Transverse colon (tissue), 4 donors: ENCODE data around the gene CD72. TPM values are rescaled to one million over a fixed set of nuclear protein-coding genes. Genes with fewer than 3 reads are reported as not detected.

Experiments used
- DNase-seq: peaks from one replicate; pipeline ENCODE4 v3.0.0-alpha.2; 2019
- H3K27ac ChIP-seq, 4 donors: fragments of 200-600 bp; sonication (generic); 2 replicates each; pipeline ENCODE4 v1.5.1; 2016 to 2018; ENCODE audit warnings: inconsistent platforms in 4 of 4
- H3K27me3 ChIP-seq: fragments of 200-600 bp; sonication (generic); 2 replicates; pipeline ENCODE4 v1.5.1; 2017; ENCODE audit warnings: inconsistent platforms
- H3K36me3 ChIP-seq, 4 donors: fragments of 200-600 bp; sonication (generic); 2 replicates each; pipeline ENCODE4 v1.5.1; 2017 to 2019; ENCODE audit warnings: inconsistent platforms in 4 of 4
- H3K4me1 ChIP-seq, 4 donors: fragments of 200-600 bp; sonication (generic); 2 replicates each; pipeline ENCODE4 v1.5.1; 2017 to 2020; ENCODE audit warnings: inconsistent platforms in 4 of 4
- H3K4me3 ChIP-seq, 4 donors: fragments of 200-600 bp; sonication (generic); 1 replicate in 1 of 4; 2 replicates in 3 of 4; pipeline versions ENCODE4 v1.5.1 to v1.6.1; 2017 to 2019; ENCODE audit warnings: inconsistent platforms in 4 of 4
- H3K9me3 ChIP-seq, 2 donors: fragments of 200-600 bp; sonication (generic); 2 replicates each; pipeline ENCODE4 v1.5.1; 2017 to 2019; ENCODE audit warnings: inconsistent platforms in 2 of 2
- CTCF ChIP-seq, 5 experiments: fragments of 200-600 bp in 3 of 5; fragments of 450-650 bp in 2 of 5; sonication (generic) in 3 of 5; IDR thresholded peaks; 1 replicate in 2 of 5; 2 replicates in 3 of 5; pipeline ENCODE4 v1.5.1; 2016 to 2017; ENCODE audit warnings: antibody characterized with exemption in 5 of 5, inconsistent platforms in 3 of 5, mild to moderate bottlenecking in 2 of 5, moderate library complexity in 1 of 5
- EP300 ChIP-seq: sonication (generic); formaldehyde crosslinking; IDR thresholded peaks from one replicate; pipeline ENCODE4 v1.6.1; 2017; ENCODE audit warnings: antibody characterized with exemption, low read depth
- POLR2A ChIP-seq: fragments of 450-650 bp; IDR thresholded peaks from one replicate; pipeline ENCODE4 v1.6.1; 2016; ENCODE audit warnings: antibody characterized with exemption, mild to moderate bottlenecking, moderate library complexity
- POLR2AphosphoS5 ChIP-seq, 3 donors: sonication (generic); formaldehyde crosslinking; IDR thresholded peaks; one replicate each; pipeline ENCODE4 v1.6.1; 2016; ENCODE audit warnings: antibody characterized with exemption in 3 of 3
- WGBS, 2 donors: methylation state at CpG; one replicate each; pipeline ENCODE4 v1.1.5; 2018; ENCODE audit warnings: low coverage in 1 of 2; 5-methylcytosine and 5-hydroxymethylcytosine counted together
- in situ Hi-C, 4 donors: fragments of 200-750 bp; cut with MboI; loops; one replicate each; pipeline versions ENCODE4 v1.15.0 to v1.15.1; 2017; ENCODE audit warnings: low sequenced_read_pairs in 3 of 4, low pct_ligation_motif_present in 1 of 4, low pct_unique_long_range_greater_than_20kb in 1 of 4
- intact Hi-C: fragments of 100-400 bp; cut with DNase I; formaldehyde crosslinking; loops from one replicate; pipeline ENCODE4 v1.15.1; 2023; ENCODE audit warnings: low total_unique reads
- small RNA-seq, 4 donors: library from RNA; depleted of rRNA; stranded (forward); fragments of <200 nt; gene quantifications; one replicate each; pipeline ENCODE3, GENCODE V24; 2016
- total RNA-seq, 4 donors: library from RNA; depleted of rRNA; stranded (reverse); fragments of >200 nt; gene quantifications; one replicate each; pipeline ENCODE4 v1.1.0, GENCODE V29; 2016

Gene CD72
- total RNA-seq, 4 donors from 2014 or later, result 3.0 to 21.9 (median 10.9) TPM

- H3K4me1 ChIP-seq, result peaks cover 0 to 15% (median 9%) of the 10 kb centered on the region in 4 donors
- in situ Hi-C loops (loop anchor here in 1 of 4 donors (25.0 kb wide), 1 partner anchor 449 kb away; the partner anchor contains the start of genes ATOSB and STOML2), intact Hi-C loops (no loop called here)
- no peak overlapping the region for H3K27ac ChIP-seq
- no peak for DNase-seq
- H3K4me3 ChIP-seq, result no peak overlapping the region
- no peaks in the 10 kb centered on the region for H3K36me3 ChIP-seq
- WGBS, 2 donors, result 93 to 100% methylated on average over 1 to 6 of the region's 6 CpGs
- no peaks in the 10 kb centered on the region for H3K9me3 ChIP-seq
- H3K27me3 ChIP-seq, result no peaks in the 10 kb centered on the region
- TF ChIP-seq EP300 (no peak), CTCF (IDR thresholded peaks at IDR 0.05) (no peak), POLR2A (no peak), POLR2AphosphoS5 (IDR thresholded peaks at IDR 0.05) (no peak)
Measured at GRCh38 chr9:35561468-35562261, 56.5 kb downstream of the CD72 start.

- H3K36me3 ChIP-seq, result no peaks in the 10 kb centered on the region
- H3K4me3 ChIP-seq, result no peak overlapping the region
- H3K27me3 ChIP-seq, result no peaks in the 10 kb centered on the region
- peaks cover 0 to 15% (median 9%) of the 10 kb centered on the region in 4 donors for H3K4me1 ChIP-seq
- WGBS, 2 donors, result 83% methylated on average over 24 of the region's 24 CpGs; no CpG with 5 or more reads in 1 of the 2 donors
- no peak for DNase-seq
- in situ Hi-C loops, result loop anchor here in 1 of 4 donors (25.0 kb wide), 1 partner anchor 448 kb away; the partner anchor contains the start of genes ATOSB and STOML2
- no peak for TF ChIP-seq POLR2AphosphoS5 (IDR thresholded peaks at IDR 0.05)
- TF ChIP-seq POLR2A, result no peak
- TF ChIP-seq CTCF (IDR thresholded peaks at IDR 0.05), result no peak
- intact Hi-C loops, result no loop called here
- H3K27ac ChIP-seq, result no peak overlapping the region
- H3K9me3 ChIP-seq, result no peaks in the 10 kb centered on the region
Measured at GRCh38 chr9:35560625-35561337, 57.4 kb downstream of the CD72 start.

Small RNAs within 50 kb of the gene (small RNA-seq; reads per million reads assigned to genes)
- gene MIR4667, result 0 reads per million in 4 donors
- gene RMRP, result 0 reads per million in 4 donors
- gene RPS29P17, result 0 reads per million in 4 donors

Other genes with a start within 250 kb of the CD72 start
- gene RUSC2, start 128.3 kb downstream of the CD72 start, total RNA-seq, result 10 to 100 TPM in 2 of 4 donors, 1 to 10 TPM in 2; 7.0 to 16.8 (median 12.1) TPM
- 10 to 100 TPM; 11.9 to 69.2 (median 45.8) TPM for gene TESK1, start 13.2 kb downstream of the CD72 start, total RNA-seq
- 1 to 10 TPM in 3 of 4 donors, not detected in 1; 1.2 to 6.7 (median 3.8) TPM for gene SIT1, start 32.5 kb upstream of the CD72 start, total RNA-seq
- 1,000 to 10,000 TPM; 1,115 to 7,222 (median 2,718) TPM for gene RMRP, start 39.6 kb upstream of the CD72 start, total RNA-seq
- gene CCDC107, start 39.9 kb upstream of the CD72 start, total RNA-seq, result 10 to 100 TPM; 32.0 to 50.1 (median 37.2) TPM
- gene ARHGEF39, start 46.8 kb upstream of the CD72 start, total RNA-seq, result 1 to 10 TPM; 1.6 to 7.4 (median 5.8) TPM
- not detected for gene CA9, start 55.5 kb upstream of the CD72 start, total RNA-seq
- gene TPM2, start 71.5 kb upstream of the CD72 start, total RNA-seq, result 1,000 to 10,000 TPM in 1 of 4 donors, 100 to 1,000 TPM in 3; 493 to 2,531 (median 633) TPM
- gene TLN1, start 113.8 kb upstream of the CD72 start, total RNA-seq, result 100 to 1,000 TPM; 158 to 328 (median 177) TPM
- 10 to 100 TPM; 22.4 to 69.7 (median 45.5) TPM for gene CREB3, start 114.3 kb upstream of the CD72 start, total RNA-seq
- 100 to 1,000 TPM; 217 to 709 (median 255) TPM for gene GBA2, start 130.8 kb upstream of the CD72 start, total RNA-seq
- 10 to 100 TPM; 30.3 to 47.5 (median 43.7) TPM for gene RGP1, start 130.9 kb upstream of the CD72 start, total RNA-seq
- not detected for gene MSMP, start 135.9 kb upstream of the CD72 start, total RNA-seq
- gene NPR2, start 173.2 kb upstream of the CD72 start, total RNA-seq, result 1 to 10 TPM; 1.1 to 6.8 (median 4.9) TPM
- 1 to 10 TPM in 2 of 4 donors, under 1 TPM in 1, not detected in 1; 0.41 to 3.0 (median 1.9) TPM for gene SPAG8, start 193.8 kb upstream of the CD72 start, total RNA-seq
- gene HINT2, start 196.6 kb upstream of the CD72 start, total RNA-seq, result 10 to 100 TPM; 16.8 to 58.0 (median 38.9) TPM
- under 1 TPM in 1 of 4 donors, not detected in 3; 0.14 TPM for gene FAM221B, start 210.3 kb upstream of the CD72 start, total RNA-seq
- 10 to 100 TPM in 2 of 4 donors, 1 to 10 TPM in 2; 7.8 to 21.3 (median 9.6) TPM for gene TMEM8B, start 210.8 kb upstream of the CD72 start, total RNA-seq